HepG2 (cell line): Measurements from ENCODE around the gene RNF114. TPM values are rescaled to one million over a fixed set of nuclear protein-coding genes. Genes with fewer than 3 reads are reported as not detected.

ENCODE experiments used
- CBX2 ChIP-seq, 2 experiments: fragments of 200-600 bp in 1 of 2; sonication (generic); formaldehyde crosslinking in 1 of 2; IDR thresholded peaks; 2 replicates each; pipeline versions ENCODE4 v1.7.0 to v1.8.1; 2018 to 2022; ENCODE audit warnings: low read depth in 2 of 2, low read length in 1 of 2, mild to moderate bottlenecking in 1 of 2, missing genetic modification reagents in 1 of 2
- HCFC1 ChIP-seq: fragments of 150-350 bp; IDR thresholded peaks from 2 replicates; pipeline ENCODE4 v1.6.1; 2014; ENCODE audit warnings: low read depth, low read length
- HNF4G ChIP-seq, 2 experiments: sonication (generic) in 1 of 2; formaldehyde crosslinking in 1 of 2; IDR thresholded peaks; 2 replicates each; pipeline versions ENCODE4 v1.4.0 to v1.6.1; 2011 to 2020; ENCODE audit warnings: borderline replicate concordance in 2 of 2, low read depth in 2 of 2, mild to moderate bottlenecking in 2 of 2, low read length in 1 of 2, missing genetic modification reagents in 1 of 2, moderate library complexity in 1 of 2
- POLR2G ChIP-seq: fragments of 200-400 bp; formaldehyde crosslinking; IDR thresholded peaks from 2 replicates; pipeline ENCODE4 v1.6.1; 2018; ENCODE audit warnings: mild to moderate bottlenecking, low read depth, low read length, moderate library complexity
- PRMT3 ChIP-seq: sonication (generic); formaldehyde crosslinking; IDR thresholded peaks from 2 replicates; pipeline ENCODE4 v1.8.1; 2022; ENCODE audit warnings: low read depth, mild to moderate bottlenecking, moderate library complexity, missing genetic modification reagents, borderline replicate concordance
- SIN3B ChIP-seq: fragments of 150-350 bp; IDR thresholded peaks from 2 replicates; pipeline ENCODE4 v1.6.1; 2014; ENCODE audit warnings: low read length
- SIX4 ChIP-seq: sonication (generic); formaldehyde crosslinking; IDR thresholded peaks from 2 replicates; pipeline ENCODE4 v1.4.0; 2020; ENCODE audit warnings: missing genetic modification reagents
- SOX5 ChIP-seq: IDR thresholded peaks from 2 replicates; pipeline ENCODE4 v1.6.1; 2016; ENCODE audit warnings: borderline replicate concordance
- ZBTB34 ChIP-seq: sonication (generic); formaldehyde crosslinking; IDR thresholded peaks from 2 replicates; pipeline ENCODE4 v1.8.0; 2022; ENCODE audit warnings: mild to moderate bottlenecking, missing genetic modification reagents
- ZFP36L2 ChIP-seq: sonication (generic); formaldehyde crosslinking; IDR thresholded peaks from 2 replicates; pipeline ENCODE4 v1.4.0; 2020; ENCODE audit warnings: missing genetic modification reagents
- ZNF253 ChIP-seq: sonication (generic); formaldehyde crosslinking; IDR thresholded peaks from 2 replicates; pipeline ENCODE4 v1.8.0; 2022; ENCODE audit warnings: mild to moderate bottlenecking, missing genetic modification reagents, borderline replicate concordance
- ZNF292 ChIP-seq: sonication (generic); formaldehyde crosslinking; IDR thresholded peaks from 2 replicates; pipeline ENCODE4 v1.8.1; 2022; ENCODE audit warnings: mild to moderate bottlenecking, low read depth, missing genetic modification reagents, borderline replicate concordance
- ZNF576 ChIP-seq: sonication (generic); formaldehyde crosslinking; IDR thresholded peaks from 2 replicates; pipeline ENCODE4 v1.4.0; 2020; ENCODE audit warnings: mild to moderate bottlenecking, missing genetic modification reagents
- ZNF75D ChIP-seq: sonication (generic); formaldehyde crosslinking; IDR thresholded peaks from 2 replicates; pipeline ENCODE4 v1.8.1; 2023; ENCODE audit warnings: missing genetic modification reagents, mild to moderate bottlenecking, borderline replicate concordance
- ZNF768 ChIP-seq: sonication (generic); formaldehyde crosslinking; IDR thresholded peaks from 2 replicates; pipeline ENCODE4 v1.4.0; 2020; ENCODE audit warnings: missing genetic modification reagents
- polyA plus RNA-seq, 8 experiments: library from polyadenylated mRNA; depleted of rRNA in 3 of 8; stranded (reverse) in 7 of 8; unstranded in 1 of 8; fragments of >200 nt; fragmentation: Illumina TruSeq in 4 of 8; extraction: Trizol in 4 of 8; gene quantifications; 2 replicates each; pipeline versions ENCODE4 v1.2.1 to v1.2.3, GENCODE V29; 2011 to 2016; ENCODE audit warnings: low read depth in 4 of 8, missing spikeins in 1 of 8, mixed read lengths in 1 of 8; ENCODE audit not compliant: insufficient read depth in 1 of 8
- total RNA-seq, 5 experiments: library from RNA; depleted of rRNA; stranded (reverse); fragments of >200 nt; fragmentation: Illumina TruSeq; extraction: Trizol; gene quantifications; 2 replicates each; pipeline ENCODE4 v1.2.3, GENCODE V29; 2016; ENCODE audit warnings: low read depth in 1 of 5
- TF ChIP-seq, protein P1 (sequence below): sonication (generic); formaldehyde crosslinking; IDR thresholded peaks from 2 replicates; pipeline ENCODE4 v1.5.0; 2020; ENCODE audit warnings: mild to moderate bottlenecking, missing genetic modification reagents
- TF ChIP-seq, protein P2 (sequence below), 2 experiments: IDR thresholded peaks; 2 replicates each; pipeline ENCODE4 v1.6.1; 2011 to 2012; ENCODE audit warnings: low read length in 2 of 2, borderline replicate concordance in 1 of 2, low read depth in 1 of 2, mild to moderate bottlenecking in 1 of 2, moderate library complexity in 1 of 2
- TF ChIP-seq, protein P3 (sequence below): sonication (generic); formaldehyde crosslinking; IDR thresholded peaks from 2 replicates; pipeline ENCODE4 v1.8.0; 2022; ENCODE audit warnings: missing genetic modification reagents, mild to moderate bottlenecking, borderline replicate concordance

Gene RNF114
- total and polyA plus RNA-seq, 2 of the 13 experiments (the other 11 are each of a cell fraction or from before 2014, with no cell fraction given) = 119 to 126 TPM

DNA sequence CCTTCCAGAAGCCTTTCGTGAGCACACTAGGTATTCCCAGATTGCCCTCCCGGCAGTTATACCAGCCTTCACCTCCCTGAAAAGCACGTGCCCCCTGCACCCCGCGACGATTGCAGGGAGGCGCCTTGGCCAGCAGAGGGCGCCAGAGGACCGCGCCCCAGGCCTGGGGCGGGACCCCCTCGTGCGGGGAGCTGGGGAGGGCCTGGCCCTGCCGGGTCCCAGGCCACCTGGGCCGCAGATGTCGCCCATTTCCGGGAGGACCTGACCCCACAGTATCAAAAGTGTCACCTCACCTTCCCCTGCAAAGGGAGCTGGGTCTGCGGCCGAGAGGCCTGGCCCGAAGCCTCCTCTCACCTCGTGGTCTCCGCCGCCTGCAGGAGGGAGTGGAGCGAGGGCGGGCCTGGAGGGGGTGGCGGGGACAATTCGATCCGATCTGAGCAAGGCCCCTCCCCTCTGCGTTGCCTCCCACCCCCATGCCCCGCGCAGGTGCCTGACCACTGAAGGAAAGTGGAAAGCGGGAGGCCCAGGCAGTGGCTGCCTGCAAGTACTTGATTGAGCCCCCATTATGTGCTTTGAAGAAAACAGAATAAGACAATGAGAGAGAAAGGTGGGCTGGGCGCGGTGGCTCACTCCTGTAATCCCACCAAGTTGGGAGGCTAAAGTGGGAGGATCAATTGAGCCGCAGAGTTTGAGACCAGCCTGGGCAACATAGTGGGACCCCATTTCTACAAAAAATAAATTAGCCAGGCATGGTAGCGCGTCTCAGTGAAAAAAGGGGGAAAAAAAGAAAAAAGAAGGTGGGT, 43.0 kb downstream of the RNF114 start (continued):
- 0 out of 2 replicates have a peak, but pooled peaks have one; percentile 88 for TF ChIP-seq ZNF253 (CRISPR knock-in tag)
- TF ChIP-seq, protein P1, sequence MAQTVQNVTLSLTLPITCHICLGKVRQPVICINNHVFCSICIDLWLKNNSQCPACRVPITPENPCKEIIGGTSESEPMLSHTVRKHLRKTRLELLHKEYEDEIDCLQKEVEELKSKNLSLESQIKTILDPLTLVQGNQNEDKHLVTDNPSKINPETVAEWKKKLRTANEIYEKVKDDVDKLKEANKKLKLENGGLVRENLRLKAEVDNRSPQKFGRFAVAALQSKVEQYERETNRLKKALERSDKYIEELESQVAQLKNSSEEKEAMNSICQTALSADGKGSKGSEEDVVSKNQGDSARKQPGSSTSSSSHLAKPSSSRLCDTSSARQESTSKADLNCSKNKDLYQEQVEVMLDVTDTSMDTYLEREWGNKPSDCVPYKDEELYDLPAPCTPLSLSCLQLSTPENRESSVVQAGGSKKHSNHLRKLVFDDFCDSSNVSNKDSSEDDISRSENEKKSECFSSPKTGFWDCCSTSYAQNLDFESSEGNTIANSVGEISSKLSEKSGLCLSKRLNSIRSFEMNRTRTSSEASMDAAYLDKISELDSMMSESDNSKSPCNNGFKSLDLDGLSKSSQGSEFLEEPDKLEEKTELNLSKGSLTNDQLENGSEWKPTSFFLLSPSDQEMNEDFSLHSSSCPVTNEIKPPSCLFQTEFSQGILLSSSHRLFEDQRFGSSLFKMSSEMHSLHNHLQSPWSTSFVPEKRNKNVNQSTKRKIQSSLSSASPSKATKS = no peak
- TF ChIP-seq ZNF576 (CRISPR knock-in tag) = peak; percentile 92
- no peak for TF ChIP-seq ZBTB34 (CRISPR knock-in tag)
- TF ChIP-seq ZNF768 (CRISPR knock-in tag) = peak; percentile 85
- TF ChIP-seq POLR2G = no peak
- TF ChIP-seq ZFP36L2 = peak; percentile 94
- TF ChIP-seq, protein P2, sequence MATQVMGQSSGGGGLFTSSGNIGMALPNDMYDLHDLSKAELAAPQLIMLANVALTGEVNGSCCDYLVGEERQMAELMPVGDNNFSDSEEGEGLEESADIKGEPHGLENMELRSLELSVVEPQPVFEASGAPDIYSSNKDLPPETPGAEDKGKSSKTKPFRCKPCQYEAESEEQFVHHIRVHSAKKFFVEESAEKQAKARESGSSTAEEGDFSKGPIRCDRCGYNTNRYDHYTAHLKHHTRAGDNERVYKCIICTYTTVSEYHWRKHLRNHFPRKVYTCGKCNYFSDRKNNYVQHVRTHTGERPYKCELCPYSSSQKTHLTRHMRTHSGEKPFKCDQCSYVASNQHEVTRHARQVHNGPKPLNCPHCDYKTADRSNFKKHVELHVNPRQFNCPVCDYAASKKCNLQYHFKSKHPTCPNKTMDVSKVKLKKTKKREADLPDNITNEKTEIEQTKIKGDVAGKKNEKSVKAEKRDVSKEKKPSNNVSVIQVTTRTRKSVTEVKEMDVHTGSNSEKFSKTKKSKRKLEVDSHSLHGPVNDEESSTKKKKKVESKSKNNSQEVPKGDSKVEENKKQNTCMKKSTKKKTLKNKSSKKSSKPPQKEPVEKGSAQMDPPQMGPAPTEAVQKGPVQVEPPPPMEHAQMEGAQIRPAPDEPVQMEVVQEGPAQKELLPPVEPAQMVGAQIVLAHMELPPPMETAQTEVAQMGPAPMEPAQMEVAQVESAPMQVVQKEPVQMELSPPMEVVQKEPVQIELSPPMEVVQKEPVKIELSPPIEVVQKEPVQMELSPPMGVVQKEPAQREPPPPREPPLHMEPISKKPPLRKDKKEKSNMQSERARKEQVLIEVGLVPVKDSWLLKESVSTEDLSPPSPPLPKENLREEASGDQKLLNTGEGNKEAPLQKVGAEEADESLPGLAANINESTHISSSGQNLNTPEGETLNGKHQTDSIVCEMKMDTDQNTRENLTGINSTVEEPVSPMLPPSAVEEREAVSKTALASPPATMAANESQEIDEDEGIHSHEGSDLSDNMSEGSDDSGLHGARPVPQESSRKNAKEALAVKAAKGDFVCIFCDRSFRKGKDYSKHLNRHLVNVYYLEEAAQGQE (IDR thresholded peaks at IDR 0.05; ENCODE audit: borderline replicate concordance in 1 of 2, low read depth in 1 of 2, low read length in 2 of 2) = no peak
- no peak for TF ChIP-seq SIX4
- peak; percentile 34; the same call in 1 of the 2 replicates for TF ChIP-seq HCFC1
- no peak for TF ChIP-seq ZNF75D (CRISPR knock-in tag)
- 0 out of 2 replicates have a peak, but pooled peaks have one; percentile 28 for TF ChIP-seq ZNF292 (CRISPR knock-in tag)
- 0 out of 2 replicates have a peak, but pooled peaks have one; percentile 20 for TF ChIP-seq HNF4G (IDR thresholded peaks at IDR 0.05; ENCODE audit: borderline replicate concordance, low read depth, low read length)
- 0 out of 2 replicates have a peak, but pooled peaks have one; percentile 68 for TF ChIP-seq HNF4G (CRISPR knock-in tag; IDR thresholded peaks at IDR 0.05; ENCODE audit: borderline replicate concordance, low read depth)
- no peak for TF ChIP-seq CBX2 (IDR thresholded peaks at IDR 0.05; ENCODE audit: low read depth, low read length)
- peak; percentile 97 for TF ChIP-seq CBX2 (CRISPR knock-in tag; IDR thresholded peaks at IDR 0.05; ENCODE audit: low read depth)
- TF ChIP-seq PRMT3 = peak; percentile 46; the same call in 1 of the 2 replicates
- TF ChIP-seq SIN3B = no peak
- TF ChIP-seq SOX5 = peak; percentile 61; the same call in 1 of the 2 replicates
- TF ChIP-seq, protein P3, sequence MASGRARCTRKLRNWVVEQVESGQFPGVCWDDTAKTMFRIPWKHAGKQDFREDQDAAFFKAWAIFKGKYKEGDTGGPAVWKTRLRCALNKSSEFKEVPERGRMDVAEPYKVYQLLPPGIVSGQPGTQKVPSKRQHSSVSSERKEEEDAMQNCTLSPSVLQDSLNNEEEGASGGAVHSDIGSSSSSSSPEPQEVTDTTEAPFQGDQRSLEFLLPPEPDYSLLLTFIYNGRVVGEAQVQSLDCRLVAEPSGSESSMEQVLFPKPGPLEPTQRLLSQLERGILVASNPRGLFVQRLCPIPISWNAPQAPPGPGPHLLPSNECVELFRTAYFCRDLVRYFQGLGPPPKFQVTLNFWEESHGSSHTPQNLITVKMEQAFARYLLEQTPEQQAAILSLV (CRISPR knock-in tag) = peak; percentile 76; the same call in 1 of the 2 replicates
